H1 (cell line): ENCODE measurements around the gene PCDHB5. TPM values are rescaled to one million over a fixed set of nuclear protein-coding genes. Genes with fewer than 3 reads are reported as not detected.
"Not testable (repeated sequence)": the region's sequence is repeated elsewhere in the genome, so short reads cannot be mapped to it uniquely, and the experiment has no call there.

Source experiments
- CTCF ChIA-PET: fragments of 300-600 bp; sonication (Branson Sonifier 250); formaldehyde crosslinking; loops from one replicate; lab custom pipeline; 2021; ENCODE audit not compliant: partially characterized antibody; lab: Charles Lee
- POLR2A ChIA-PET: fragments of 300-600 bp; sonication (Branson Sonifier 250); formaldehyde crosslinking; loops from one replicate; lab custom pipeline; 2021; ENCODE audit warnings: inconsistent platforms; ENCODE audit not compliant: partially characterized antibody; lab: Charles Lee
- DNase-seq, 2 experiments: peaks; one replicate each; pipeline versions ENCODE4 v3.0.0 to v3.0.0-alpha.2; 2010 to 2022; ENCODE audit warnings: low spot score in 2 of 2, low read depth in 1 of 2, mixed read lengths in 1 of 2
- FAIRE-seq: peaks from 2 replicates; lab custom pipeline; 2011; peaks lifted over from hg19 to GRCh38; lab: Jason Lieb, UNC
- H2AFZ ChIP-seq: 2 replicates; pipeline ENCODE4 v1.8.1; 2012; ENCODE audit warnings: low read length, inconsistent platforms
- H2AK5ac ChIP-seq: 2 replicates; pipeline ENCODE4 v1.6.1; 2013; ENCODE audit warnings: low read depth, low read length
- H2BK120ac ChIP-seq: replicated peaks from 2 replicates; pipeline ENCODE3; 2013; ENCODE audit warnings: low read depth, low read length, inconsistent platforms
- H2BK12ac ChIP-seq: 2 replicates; pipeline ENCODE4 v1.6.1; 2013; ENCODE audit warnings: low read depth, low read length
- H2BK15ac ChIP-seq: 2 replicates; pipeline ENCODE4 v1.6.1; 2013; ENCODE audit warnings: low read length
- H2BK20ac ChIP-seq: 2 replicates; pipeline ENCODE4 v1.6.1; 2013; ENCODE audit warnings: low read length
- H2BK5ac ChIP-seq: 2 replicates; pipeline ENCODE4 v1.6.1; 2013; ENCODE audit warnings: low read depth, low read length
- H3K14ac ChIP-seq: 2 replicates; pipeline ENCODE4 v1.6.1; 2013; ENCODE audit warnings: inconsistent platforms; ENCODE audit not compliant: insufficient read length
- H3K18ac ChIP-seq: 2 replicates; pipeline ENCODE4 v1.6.1; 2013; ENCODE audit warnings: low read length; ENCODE audit errors: extremely low read depth
- H3K23ac ChIP-seq: 2 replicates; pipeline ENCODE4 v1.6.1; 2013; ENCODE audit warnings: inconsistent platforms; ENCODE audit not compliant: insufficient read length
- H3K23me2 ChIP-seq: 2 replicates; pipeline ENCODE4 v1.6.1; 2013; ENCODE audit warnings: low read depth, low read length
- H3K27ac ChIP-seq: 2 replicates; pipeline ENCODE4 v1.6.1; 2011; ENCODE audit warnings: low read depth, low read length, inconsistent platforms
- H3K27me3 ChIP-seq, 4 experiments: replicated peaks in 1 of 4; 1 replicate in 1 of 4; 2 replicates in 3 of 4; pipeline versions ENCODE4 v1.6.1 to v1.8.1; 2011 to 2013; ENCODE audit warnings: low read length in 3 of 4, mild to moderate bottlenecking in 3 of 4, inconsistent platforms in 2 of 4, mixed read lengths in 2 of 4, moderate library complexity in 1 of 4; ENCODE audit not compliant: control insufficient read depth in 3 of 4, insufficient read depth in 3 of 4; ENCODE audit errors: extremely low read depth in 1 of 4
- H3K36me3 ChIP-seq, 4 experiments: 2 replicates each; pipeline versions ENCODE4 v1.6.1 to v1.8.1; 2011 to 2013; ENCODE audit warnings: mild to moderate bottlenecking in 4 of 4, low read length in 3 of 4, moderate library complexity in 2 of 4, control low read depth in 1 of 4, inconsistent platforms in 1 of 4; ENCODE audit not compliant: insufficient read depth in 4 of 4, control insufficient read depth in 2 of 4
- H3K4ac ChIP-seq: replicated peaks from 2 replicates; pipeline ENCODE3; 2013; ENCODE audit warnings: low read length, low read depth, mixed read lengths, inconsistent platforms; ENCODE audit not compliant: insufficient read length
- H3K4me1 ChIP-seq, 4 experiments: replicated peaks in 1 of 4; 1 replicate in 1 of 4; 2 replicates in 3 of 4; pipeline versions ENCODE4 v1.6.1 to v1.8.1; 2011 to 2013; ENCODE audit warnings: low read length in 3 of 4, inconsistent platforms in 2 of 4, mixed read lengths in 1 of 4; ENCODE audit not compliant: insufficient read depth in 4 of 4, control insufficient read depth in 3 of 4
- H3K4me2 ChIP-seq, 2 experiments: 2 replicates each; pipeline versions ENCODE4 v1.6.1 to v1.8.1; 2011 to 2013; ENCODE audit warnings: low read depth in 2 of 2, low read length in 2 of 2, control low read depth in 1 of 2, inconsistent platforms in 1 of 2, mild to moderate bottlenecking in 1 of 2; ENCODE audit not compliant: insufficient read depth in 1 of 2
- H3K4me3 ChIP-seq, 4 experiments: fragments of 200-600, 300-600 bp in 1 of 4; sonication (generic), shearing (Covaris generic), sonication (Bioruptor Twin) in 1 of 4; 2 replicates each; pipeline versions ENCODE4 v1.5.1 to v1.8.1; 2011 to 2016; ENCODE audit warnings: low read length in 4 of 4, low read depth in 3 of 4, control low read depth in 2 of 4, inconsistent platforms in 2 of 4, mild to moderate bottlenecking in 2 of 4, mixed read lengths in 1 of 4, moderate library complexity in 1 of 4; ENCODE audit not compliant: insufficient read depth in 2 of 4; ENCODE audit errors: extremely low read depth in 1 of 4
- H3K56ac ChIP-seq: replicated peaks from 2 replicates; pipeline ENCODE3; 2013; ENCODE audit warnings: low read depth, mild to moderate bottlenecking, mixed read lengths, low read length, inconsistent platforms; ENCODE audit not compliant: insufficient read length
- H3K79me1 ChIP-seq: 2 replicates; pipeline ENCODE4 v1.6.1; 2013; ENCODE audit warnings: low read depth, low read length, control low read depth
- H3K79me2 ChIP-seq, 2 experiments: 2 replicates each; pipeline versions ENCODE4 v1.6.1 to v1.8.1; 2012 to 2013; ENCODE audit warnings: low read length in 2 of 2, mild to moderate bottlenecking in 2 of 2, inconsistent platforms in 1 of 2; ENCODE audit not compliant: insufficient read depth in 2 of 2, control insufficient read depth in 1 of 2
- H3K9ac ChIP-seq, 4 experiments: replicated peaks in 1 of 4; 1 replicate in 1 of 4; 2 replicates in 3 of 4; pipeline versions ENCODE4 v1.6.1 to v1.8.1; 2011 to 2013; ENCODE audit warnings: low read depth in 3 of 4, low read length in 3 of 4, control low read depth in 2 of 4, mild to moderate bottlenecking in 2 of 4, moderate library complexity in 2 of 4, inconsistent platforms in 1 of 4; ENCODE audit errors: extremely low read depth in 1 of 4
- H3K9me3 ChIP-seq, 2 experiments: 2 replicates each; pipeline versions ENCODE4 v1.6.1 to v1.8.1; 2012 to 2013; ENCODE audit warnings: mild to moderate bottlenecking in 2 of 2, moderate library complexity in 2 of 2, control low read depth in 1 of 2, inconsistent platforms in 1 of 2, low read depth in 1 of 2, low read length in 1 of 2, mixed read lengths in 1 of 2; ENCODE audit not compliant: insufficient read depth in 2 of 2
- H4K20me1 ChIP-seq, 2 experiments: replicated peaks in 1 of 2; 2 replicates each; pipeline versions ENCODE3 to v1.8.1; 2011 to 2013; ENCODE audit warnings: inconsistent platforms in 2 of 2, low read length in 2 of 2, mild to moderate bottlenecking in 1 of 2; ENCODE audit not compliant: insufficient read depth in 2 of 2, control insufficient read depth in 1 of 2
- H4K5ac ChIP-seq: 2 replicates; pipeline ENCODE4 v1.6.1; 2013; ENCODE audit warnings: low read length, low read depth, mixed read lengths, inconsistent platforms; ENCODE audit not compliant: insufficient read length
- H4K8ac ChIP-seq: 2 replicates; pipeline ENCODE4 v1.8.0; 2013; ENCODE audit warnings: mild to moderate bottlenecking, moderate library complexity, low read length, inconsistent platforms; ENCODE audit not compliant: insufficient read depth; ENCODE audit errors: extremely low read depth
- H4K91ac ChIP-seq: replicated peaks from 2 replicates; pipeline ENCODE3; 2013; ENCODE audit warnings: low read length, mixed read lengths, inconsistent platforms; ENCODE audit not compliant: insufficient read length
- WGBS, 2 experiments: shearing (Covaris generic) in 1 of 2; methylation state at CpG; one replicate each; pipeline versions ENCODE4 v1.1.6 to v1.1.7; 2013 to 2015; ENCODE audit warnings: low lambda C conversion rate in 2 of 2, mixed read lengths in 2 of 2, inconsistent platforms in 1 of 2, low coverage in 1 of 2, missing lambda C conversion rate in 1 of 2; ENCODE audit not compliant: insufficient replicate concordance in 2 of 2, insufficient coverage in 1 of 2, insufficient read length in 1 of 2; ENCODE audit errors: extremely low coverage in 1 of 2, missing lambda C conversion rate in 1 of 2; 5-methylcytosine and 5-hydroxymethylcytosine counted together
- polyA plus RNA-seq, 7 experiments: library from polyadenylated mRNA; depleted of rRNA in 3 of 7; stranded (reverse) in 5 of 7; unstranded in 2 of 7; fragments of >200 nt in 5 of 7; fragments of 200-250 nt in 2 of 7; gene quantifications; 1 replicate in 5 of 7; 2 replicates in 1 of 7; 4 replicates in 1 of 7; pipeline versions ENCODE4 v1.2.1 to v1.2.3, GENCODE V29; 2011 to 2013; ENCODE audit warnings: missing spikeins in 2 of 7, mixed read lengths in 2 of 7
- total RNA-seq: library from RNA; stranded (reverse); fragmentation: NEBNext Ultra II Directional; extraction: Animal tissue kit (Norgen Biotek cat#: 25700); gene quantifications from 2 replicates; pipeline ENCODE4 v1.2.1, GENCODE V29; 2021

Gene PCDHB5
- total and polyA plus RNA-seq, 2 of the 8 experiments (the other 6 are each of a cell fraction or from before 2014, with no cell fraction given), result 2.4 to 8.2 TPM

GRCh38 chr5:141102471-141102870 lies 32.5 kb upstream of the PCDHB5 start:
- H4K20me1 ChIP-seq, H4K91ac ChIP-seq, H3K23ac ChIP-seq, H2BK5ac ChIP-seq, POLR2A ChIA-PET, DNase-seq, H3K23me2 ChIP-seq, H2BK120ac ChIP-seq, H4K5ac ChIP-seq, FAIRE-seq, H2AK5ac ChIP-seq, H3K14ac ChIP-seq, H3K18ac ChIP-seq, H3K9ac ChIP-seq, H3K4me1 ChIP-seq, H3K79me1 ChIP-seq, H3K56ac ChIP-seq, H2AFZ ChIP-seq, H3K4me3 ChIP-seq, H3K4me2 ChIP-seq, H3K79me2 ChIP-seq, H4K8ac ChIP-seq, H3K27me3 ChIP-seq, H3K4ac ChIP-seq, H3K9me3 ChIP-seq, H2BK12ac ChIP-seq, H2BK15ac ChIP-seq, H3K27ac ChIP-seq, H2BK20ac ChIP-seq: not testable (repeated sequence)
- WGBS, 2 experiments, result 93% methylated on average over 11 of the region's 38 CpGs; no CpG with 5 or more reads in 1 of the 2 experiments
- CTCF ChIA-PET, result interaction anchor here (0.9 to 1.1 kb wide), 2 partner anchors 8 to 33 kb away, joined by 3 to 4 read pairs; partner anchors contain the start of gene PCDHB2
- peaks cover 0 to 15% (median 3%) of the 10 kb centered on the region in 4 experiments; a peak in 3 of 8 replicates for H3K36me3 ChIP-seq
